NCI-H774 (cell line): ENCODE data around the gene NXPE3.
"Not testable (repeated sequence)": the region's sequence is repeated elsewhere in the genome, so short reads cannot be mapped to it uniquely, and the experiment has no call there.

Experiments used
- DNase-seq: peaks from one replicate; lab custom pipeline; 2025; lab: John Stamatoyannopoulos, UW

Gene NXPE3

DNA sequence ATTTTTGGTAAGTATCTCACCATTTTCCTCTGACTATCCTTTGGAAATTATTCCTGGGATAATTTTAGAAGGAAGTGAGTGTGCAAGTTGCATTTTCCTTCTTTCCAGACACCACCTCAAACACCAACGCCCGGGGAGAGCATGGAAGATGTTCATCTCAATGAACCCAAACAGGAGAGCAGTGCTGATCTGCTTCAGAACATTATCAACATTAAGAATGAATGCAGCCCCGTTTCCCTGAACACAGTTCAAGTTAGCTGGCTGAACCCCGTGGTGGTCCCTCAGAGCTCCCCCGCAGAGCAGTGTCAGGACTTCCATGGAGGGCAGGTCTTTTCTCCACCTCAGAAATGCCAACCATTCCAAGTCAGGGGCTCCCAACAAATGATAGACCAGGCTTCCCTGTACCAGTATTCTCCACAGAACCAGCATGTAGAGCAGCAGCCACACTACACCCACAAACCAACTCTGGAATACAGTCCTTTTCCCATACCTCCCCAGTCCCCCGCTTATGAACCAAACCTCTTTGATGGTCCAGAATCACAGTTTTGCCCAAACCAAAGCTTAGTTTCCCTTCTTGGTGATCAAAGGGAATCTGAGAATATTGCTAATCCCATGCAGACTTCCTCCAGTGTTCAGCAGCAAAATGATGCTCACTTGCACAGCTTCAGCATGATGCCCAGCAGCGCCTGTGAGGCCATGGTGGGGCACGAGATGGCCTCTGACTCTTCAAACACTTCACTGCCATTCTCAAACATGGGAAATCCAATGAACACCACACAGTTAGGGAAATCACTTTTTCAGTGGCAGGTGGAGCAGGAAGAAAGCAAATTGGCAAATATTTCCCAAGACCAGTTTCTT, 74.2 kb downstream of the NXPE3 start:
- DNase-seq: no peak

DNA sequence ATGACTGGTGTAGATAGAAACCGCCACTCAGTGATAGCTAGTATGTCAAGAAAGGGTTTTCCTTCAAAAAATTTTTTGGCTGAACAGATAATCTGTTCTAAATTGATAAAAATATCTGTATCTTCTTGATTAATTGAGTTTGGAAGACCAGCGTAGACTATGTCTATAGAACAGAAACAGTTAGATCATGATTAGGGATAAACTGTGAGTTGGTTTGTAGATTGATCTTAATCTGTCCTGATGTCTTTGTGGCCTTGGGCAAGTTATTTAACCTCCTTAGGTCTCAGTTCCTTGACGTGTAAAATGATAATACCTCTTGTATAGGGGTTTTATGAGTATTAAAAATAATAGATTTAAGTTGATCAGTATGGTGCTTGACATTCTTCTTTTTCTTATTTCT, 75.0 kb downstream of the NXPE3 start:
- no peak for DNase-seq

DNA sequence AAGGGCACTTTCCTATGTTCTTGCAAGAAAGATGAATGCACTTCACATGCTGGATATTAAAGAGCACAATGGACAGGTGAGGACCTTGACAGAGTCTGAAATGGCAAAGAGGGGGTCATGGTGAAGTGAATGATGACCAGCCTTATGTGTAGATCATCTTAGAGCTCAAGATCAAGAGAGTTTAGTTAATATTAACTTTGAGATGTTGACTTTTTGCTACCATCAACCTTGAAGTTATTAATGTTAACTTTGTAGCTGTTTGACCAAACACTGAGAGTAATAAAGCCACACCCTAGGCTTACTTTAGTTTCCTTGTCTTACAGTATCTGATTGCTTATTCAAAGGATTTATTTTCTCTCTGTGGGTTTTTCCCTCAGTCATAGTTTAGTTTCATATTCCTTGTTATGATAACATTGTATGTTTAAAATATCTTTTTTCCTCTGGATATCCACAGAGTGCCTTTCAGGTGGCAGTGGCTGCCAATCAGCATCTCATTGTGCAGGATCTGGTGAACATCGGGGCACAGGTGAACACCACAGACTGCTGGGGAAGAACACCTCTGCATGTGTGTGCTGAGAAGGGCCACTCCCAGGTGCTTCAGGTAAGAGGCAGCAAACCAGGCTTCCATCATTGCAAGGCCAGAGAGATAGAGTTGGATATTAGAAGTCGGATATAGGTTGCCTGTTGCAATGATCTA, 75.7 kb downstream of the NXPE3 start:
- no peak for DNase-seq

DNA sequence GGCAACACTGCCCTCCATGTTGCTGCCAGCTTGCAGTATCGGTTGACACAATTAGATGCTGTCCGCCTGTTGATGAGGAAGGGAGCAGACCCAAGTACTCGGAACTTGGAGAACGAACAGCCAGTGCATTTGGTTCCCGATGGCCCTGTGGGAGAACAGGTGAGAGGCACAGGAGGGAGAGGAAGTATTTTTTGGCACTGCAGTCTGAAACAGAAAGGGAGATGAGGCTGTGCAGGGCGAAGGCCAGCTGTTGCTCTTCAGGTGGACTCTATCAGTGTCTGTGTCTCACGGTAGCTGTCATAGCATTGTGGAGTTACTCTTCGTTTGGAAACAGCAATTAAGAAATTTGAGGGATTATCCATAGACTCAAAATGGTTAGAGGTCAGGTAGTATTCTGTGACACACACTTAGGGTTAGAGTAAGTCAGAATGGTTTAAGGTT, 78.3 kb downstream of the NXPE3 start:
- no peak for DNase-seq

DNA sequence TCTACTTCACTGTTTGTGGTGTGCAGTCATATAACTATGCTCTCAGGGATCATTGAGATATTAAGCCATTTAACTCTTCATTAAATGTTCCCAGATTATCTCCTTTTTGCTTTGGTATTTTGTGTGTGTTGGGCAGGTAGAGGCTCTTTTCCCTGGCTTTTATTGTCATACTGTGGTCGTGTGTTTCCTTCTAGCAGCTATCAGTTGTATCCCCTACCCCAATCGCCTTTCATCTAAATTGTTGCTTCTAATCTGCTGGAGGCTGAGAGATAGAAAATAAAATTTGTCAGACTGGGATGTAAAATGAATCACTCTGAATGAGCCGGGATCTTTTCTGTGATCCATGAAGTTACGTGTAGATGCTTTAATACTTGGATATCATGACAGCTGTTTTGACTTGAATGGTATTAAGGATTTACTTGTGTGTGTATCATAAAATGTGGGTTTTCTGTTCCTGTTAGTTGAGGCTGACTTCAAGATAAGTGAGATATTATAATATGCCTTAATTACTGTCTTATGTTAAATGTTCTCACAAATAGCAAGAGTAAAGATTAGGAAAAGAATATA, 79.5 kb downstream of the NXPE3 start:
- DNase-seq: no peak

DNA sequence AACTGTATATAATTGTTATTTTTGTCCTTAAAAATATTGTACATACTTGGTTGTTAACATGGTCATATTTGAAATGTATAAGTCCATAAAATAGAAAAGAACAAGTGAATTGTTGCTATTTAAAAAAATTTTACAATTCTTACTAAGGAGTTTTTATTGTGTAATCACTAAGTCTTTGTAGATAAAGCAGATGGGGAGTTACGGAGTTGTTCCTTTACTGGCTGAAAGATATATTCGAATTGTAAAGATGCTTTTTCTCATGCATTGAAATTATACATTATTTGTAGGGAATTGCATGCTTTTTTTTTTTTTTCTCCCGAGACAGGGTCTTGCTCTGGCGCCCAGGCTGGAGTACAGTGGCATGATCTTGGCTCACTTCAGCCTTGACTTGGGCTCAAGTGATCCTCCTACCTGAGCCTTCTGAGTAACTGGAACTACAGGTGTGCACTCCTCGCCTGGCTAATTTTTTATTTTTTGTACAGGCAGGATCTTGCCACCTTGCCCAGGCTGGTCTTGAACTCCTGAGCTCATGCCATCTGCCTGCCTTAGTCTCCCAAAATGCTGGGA, 81.0 kb downstream of the NXPE3 start:
- DNase-seq: no peak

DNA sequence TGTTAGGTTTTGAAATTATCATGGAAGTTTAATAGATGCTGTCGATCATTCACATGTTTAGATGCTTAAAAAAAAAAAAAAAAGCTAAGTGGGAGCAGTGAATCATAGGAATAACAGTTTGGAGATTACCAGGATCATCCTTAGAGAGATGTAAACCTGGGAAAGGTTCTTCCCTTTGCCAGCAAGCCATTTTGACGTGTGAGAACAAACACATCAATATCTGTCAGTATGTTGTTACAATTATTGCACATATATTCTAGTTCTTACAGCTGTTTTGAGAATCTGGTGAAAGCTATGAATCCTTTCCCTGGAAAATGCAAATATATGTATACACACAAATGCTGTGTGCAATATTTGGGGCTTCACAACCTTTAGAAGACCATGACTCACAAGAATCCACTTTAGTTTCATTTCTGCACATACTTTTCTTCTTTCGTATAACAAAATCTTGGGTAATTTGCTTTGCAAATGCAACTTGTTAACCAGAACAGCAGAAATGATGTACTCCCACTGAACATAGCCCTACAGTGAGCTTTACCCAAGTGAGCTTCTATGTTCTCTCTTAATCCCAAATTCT, 82.3 kb downstream of the NXPE3 start:
- DNase-seq: no peak

DNA sequence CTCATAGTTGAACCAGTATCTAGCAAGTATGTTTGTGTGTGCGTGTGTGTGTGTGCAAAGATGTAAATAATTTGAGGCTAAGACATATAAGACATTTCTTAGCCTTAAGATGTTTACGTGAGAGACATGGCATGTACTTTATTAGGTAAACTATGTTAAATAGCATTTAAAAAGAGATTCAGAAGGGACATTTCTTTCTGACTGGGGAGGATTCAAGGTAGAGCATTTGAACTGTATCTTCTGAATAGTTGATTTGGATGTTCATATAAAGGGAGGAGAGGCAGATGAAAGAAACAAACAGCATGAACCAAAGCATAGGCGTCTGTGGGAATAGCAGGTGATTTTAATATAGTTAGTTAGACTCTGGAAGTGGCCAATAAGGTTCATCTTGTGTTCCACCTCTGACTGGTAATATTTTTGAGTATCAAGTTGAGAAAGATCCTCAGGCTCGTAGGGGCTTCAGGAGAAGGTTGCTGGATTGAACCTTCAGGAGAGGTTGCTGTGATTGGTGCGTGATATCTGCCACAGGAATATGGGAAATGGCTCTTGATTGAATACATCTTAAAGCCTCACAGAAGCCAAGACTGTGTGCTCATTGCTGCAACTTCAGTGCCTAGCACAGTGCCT, 82.9 kb downstream of the NXPE3 start:
- no peak for DNase-seq

DNA sequence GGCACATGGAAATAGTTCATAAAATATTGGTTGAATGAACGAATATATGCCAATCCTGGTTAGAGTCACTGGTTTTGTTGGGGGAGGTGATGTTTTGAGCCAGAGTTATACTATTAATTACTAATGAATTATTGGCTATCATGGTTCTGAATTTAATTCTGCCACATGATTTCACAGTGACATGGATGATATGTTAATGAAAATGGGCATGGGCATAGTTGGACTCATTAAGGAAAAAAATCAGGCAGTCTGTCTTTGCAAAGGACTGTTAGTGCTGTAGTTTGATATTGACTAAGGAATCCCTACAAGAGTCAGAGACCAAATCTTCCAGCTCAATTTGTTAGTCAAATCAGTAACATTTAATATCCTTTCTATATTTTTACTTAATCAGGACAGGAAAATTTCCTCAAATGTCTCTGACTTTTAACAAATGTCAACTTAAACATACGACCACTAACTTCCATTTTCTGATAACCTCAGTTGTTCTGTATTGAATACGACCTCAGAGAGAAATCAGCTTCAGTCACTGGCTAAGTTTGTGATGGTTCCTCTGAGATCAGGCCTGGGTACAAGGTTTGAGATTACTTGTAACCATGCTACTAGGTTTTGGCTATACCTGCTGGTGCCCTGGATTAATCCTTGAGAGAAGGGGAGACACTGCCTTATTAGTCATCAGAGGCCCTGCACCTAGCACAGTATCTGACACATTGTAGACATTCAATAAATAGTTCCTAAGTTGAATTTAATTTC, 83.6 kb downstream of the NXPE3 start:
- no peak for DNase-seq

DNA sequence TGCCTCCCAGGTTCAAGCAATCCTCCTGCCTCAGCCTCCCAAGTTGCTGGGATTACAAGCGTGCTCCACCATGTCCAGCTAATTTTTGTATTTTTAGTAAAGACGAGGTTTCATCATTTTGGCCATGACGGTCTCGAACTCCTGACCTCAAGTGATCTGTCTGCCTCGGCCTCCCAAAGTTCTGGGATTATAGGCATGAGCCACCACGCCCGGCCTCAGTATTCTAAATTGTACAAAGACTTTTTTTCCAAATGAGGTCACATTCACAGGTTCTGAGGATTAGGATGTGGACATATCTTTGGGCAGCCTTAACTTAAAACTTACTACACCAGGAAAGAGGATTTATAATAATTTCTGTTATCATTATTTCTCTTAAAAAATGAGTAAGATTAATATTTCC, 85.9 kb downstream of the NXPE3 start:
- not testable (repeated sequence) for DNase-seq

DNA sequence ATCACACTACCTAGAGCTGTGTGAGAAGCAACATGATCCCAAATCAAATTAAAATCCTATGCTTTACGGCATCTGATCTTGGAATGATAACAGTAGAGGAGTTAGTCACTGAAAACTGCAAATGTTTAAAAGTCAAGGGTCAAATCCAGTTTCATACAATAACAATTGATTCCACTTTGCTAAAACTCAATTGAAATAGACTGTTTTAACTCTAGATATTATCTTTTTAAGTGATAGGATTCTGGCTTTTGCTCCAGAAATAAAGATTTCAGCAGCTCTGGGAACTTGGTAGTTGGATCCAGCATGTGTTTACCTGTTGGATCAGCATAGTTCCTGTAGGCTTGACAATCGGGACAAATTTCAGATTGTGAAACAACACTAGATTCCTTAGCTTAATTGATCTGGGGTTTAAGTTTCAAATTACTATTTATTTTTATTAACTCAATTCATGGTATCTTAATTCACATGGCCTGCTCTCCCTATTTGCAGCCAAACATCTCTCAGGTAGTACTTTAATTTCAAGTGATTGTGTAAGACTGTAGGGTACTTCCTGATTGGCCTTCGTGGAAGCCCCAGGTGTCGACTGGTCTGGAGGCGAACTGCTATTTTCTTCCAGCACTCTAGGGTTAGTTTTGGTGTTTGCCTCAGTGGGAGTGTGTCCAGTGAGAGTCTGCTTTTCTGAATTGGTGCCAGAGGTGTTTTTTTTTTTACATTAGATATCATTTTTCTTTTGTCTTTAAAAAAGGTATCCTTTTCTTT, 86.9 kb downstream of the NXPE3 start:
- DNase-seq: no peak

DNA sequence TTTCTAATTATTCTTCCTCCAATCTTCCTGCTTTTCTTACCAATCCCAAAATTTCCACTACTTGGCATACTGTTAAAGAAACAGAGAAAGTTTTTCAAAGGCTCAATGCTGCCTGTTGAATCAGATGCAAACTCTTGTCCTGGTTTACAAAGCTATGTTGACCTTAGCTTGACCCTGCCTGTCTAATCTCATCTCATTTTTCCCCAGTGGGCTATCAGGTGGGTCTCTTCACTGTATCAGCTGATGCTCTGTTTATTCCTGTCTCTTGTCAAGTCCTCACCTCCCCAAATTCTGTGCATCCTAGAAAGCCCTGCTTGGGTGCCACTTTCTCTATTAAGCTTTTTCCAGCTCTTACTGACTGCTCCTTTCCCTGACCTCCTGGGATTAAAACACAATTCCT, 88.5 kb downstream of the NXPE3 start:
- no peak for DNase-seq

DNA sequence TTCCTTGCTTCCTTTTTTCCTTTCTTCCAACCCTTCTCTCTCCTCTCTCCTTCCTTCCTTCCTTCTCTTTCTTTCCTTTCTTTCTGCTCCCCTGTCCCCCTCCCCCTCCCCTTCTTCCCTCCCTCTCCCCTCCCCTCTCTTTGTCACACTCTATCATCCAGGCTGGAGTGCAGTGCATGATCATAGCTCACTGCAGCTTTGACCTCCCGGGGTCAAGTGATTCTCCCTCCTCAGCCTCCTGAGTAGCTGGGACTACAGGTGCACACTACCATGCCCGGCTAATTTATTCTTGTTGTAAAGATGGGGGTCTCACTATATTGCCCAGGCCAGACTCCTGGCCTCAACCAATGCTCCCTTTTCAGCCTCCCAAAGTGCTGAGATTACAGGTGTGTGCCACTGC, 89.0 kb downstream of the NXPE3 start:
- no peak for DNase-seq

DNA sequence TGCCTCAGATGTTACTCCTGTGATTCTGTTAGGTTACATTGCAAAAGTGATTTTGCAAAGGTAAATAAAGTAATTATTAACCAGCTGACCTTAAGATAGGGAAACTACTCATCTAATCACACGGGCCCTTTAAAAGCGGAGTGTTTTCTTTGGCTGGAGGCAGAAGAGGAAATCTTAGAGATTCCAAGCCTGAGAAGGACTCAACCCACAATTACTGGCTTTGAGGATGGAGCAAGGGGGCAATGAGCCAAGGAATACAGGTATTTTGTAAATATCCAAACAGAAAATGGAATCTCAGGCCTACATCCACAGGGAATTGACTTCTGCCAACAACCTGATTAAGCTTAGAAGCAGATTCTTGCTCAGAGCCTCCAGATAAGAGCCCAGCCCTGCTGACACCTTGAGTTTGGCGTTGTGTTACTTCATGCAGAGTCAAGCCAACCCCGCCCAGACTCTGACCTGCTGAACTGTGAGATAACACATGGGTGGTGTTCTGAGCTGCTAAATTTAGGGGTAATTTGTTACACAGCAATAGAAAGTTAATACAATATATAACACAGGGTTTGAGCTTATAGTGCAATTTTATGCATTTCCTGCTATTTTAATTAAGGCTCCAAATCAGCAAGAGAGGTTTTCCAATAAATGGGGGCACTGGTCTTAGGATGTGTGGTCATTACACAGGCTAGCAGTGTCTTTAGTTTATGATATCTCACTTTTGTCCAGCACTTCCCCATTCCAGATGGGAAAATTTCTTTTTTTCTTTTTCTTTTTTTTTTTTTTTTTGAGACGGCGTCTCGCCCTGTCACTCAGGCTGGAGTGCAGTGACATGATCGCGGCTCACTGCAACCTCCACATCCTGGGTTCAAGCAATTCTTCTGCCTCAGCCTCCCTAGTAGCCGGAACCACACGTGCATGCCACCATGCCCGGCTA, 89.8 kb downstream of the NXPE3 start:
- DNase-seq: no peak

DNA sequence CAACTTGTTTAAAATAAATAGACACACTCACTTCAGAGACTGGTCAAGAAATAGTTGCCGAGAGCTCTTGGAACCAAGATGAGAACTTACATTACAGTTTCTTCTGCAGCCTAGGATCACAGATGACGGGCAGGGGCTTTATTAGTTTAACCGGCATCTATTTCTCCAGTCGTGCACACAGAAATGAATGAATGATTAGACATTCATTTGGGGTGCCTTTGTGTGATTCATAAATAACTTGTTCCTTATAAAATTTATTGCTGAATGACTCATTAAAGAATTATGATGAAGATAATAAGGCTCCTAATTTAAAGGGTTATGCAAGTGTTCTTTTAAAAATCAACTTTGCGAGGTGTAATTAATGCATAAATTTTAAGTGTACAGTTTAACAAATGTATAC, 91.1 kb downstream of the NXPE3 start:
- no peak for DNase-seq

DNA sequence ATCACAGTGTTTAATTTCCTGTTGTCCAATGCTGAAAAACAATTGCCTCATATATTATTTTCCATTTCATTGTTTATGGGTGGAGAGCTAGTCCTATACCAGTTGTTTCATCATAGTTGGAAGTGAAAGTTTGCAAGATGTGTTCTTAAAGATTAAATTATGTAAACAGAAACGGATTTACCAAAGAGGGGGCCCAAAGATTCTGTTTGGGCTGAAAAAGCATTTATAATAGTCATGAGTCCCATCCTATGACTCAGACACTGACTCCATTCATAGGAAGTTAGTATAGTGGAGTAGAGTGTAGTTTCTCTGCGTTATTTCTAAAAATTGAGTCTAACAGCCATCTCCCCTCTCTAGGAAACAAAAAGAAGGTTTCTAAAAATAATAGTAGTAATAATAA, 94.6 kb downstream of the NXPE3 start:
- DNase-seq: no peak

DNA sequence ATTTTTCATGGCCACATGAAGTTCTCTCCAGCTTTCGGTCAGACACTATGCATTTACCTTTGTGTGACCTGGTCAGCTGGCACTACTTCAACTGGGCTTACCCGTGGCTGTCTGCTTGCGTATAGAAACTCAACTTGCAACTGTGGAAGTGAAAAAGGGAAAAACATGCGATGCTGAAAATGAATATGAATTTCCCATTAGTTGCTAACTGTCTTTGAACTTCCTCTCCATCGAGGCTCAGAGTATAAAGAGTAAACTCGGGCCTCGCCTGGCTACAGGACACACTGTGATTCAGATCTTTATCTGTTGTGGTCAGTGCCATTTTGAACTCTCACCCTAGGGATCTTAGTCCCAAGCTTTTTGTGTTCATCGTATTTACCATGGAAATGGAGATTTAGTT, 97.1 kb downstream of the NXPE3 start:
- DNase-seq: no peak
